Heart right ventricle (tissue), 16 donors: ENCODE results near the gene NPY. TPM values are rescaled to one million over a fixed set of nuclear protein-coding genes. Genes with fewer than 3 reads are reported as not detected.

ENCODE experiments used
- ATAC-seq, 8 donors: fragments of 200-7000 bp; cut with Tn5 transposase; one replicate each; pipeline ENCODE4 v1.9.1; 2020; ENCODE audit warnings: mild to moderate bottlenecking in 8 of 8, moderate library complexity in 8 of 8, moderate number of reproducible peaks in 1 of 8
- DNase-seq, 2 donors: peaks; one replicate each; pipeline ENCODE4 v3.0.0-alpha.2; 2020
- H3K27ac ChIP-seq, 10 donors: fragments of 200-600 bp; sonication (generic) in 2 of 10; one replicate each; pipeline versions ENCODE4 v1.5.0 to v1.8.0; 2020 to 2022; ENCODE audit warnings: mild to moderate bottlenecking in 3 of 10
- H3K27me3 ChIP-seq, 7 donors: fragments of 200-600 bp; one replicate each; pipeline ENCODE4 v1.8.0; 2021 to 2022; ENCODE audit warnings: mild to moderate bottlenecking in 2 of 7
- H3K36me3 ChIP-seq, 9 donors: fragments of 200-600 bp; sonication (generic) in 1 of 9; one replicate each; pipeline versions ENCODE4 v1.5.0 to v1.8.0; 2020 to 2022; ENCODE audit warnings: mild to moderate bottlenecking in 2 of 9
- H3K4me1 ChIP-seq, 9 donors: fragments of 200-600 bp; sonication (generic) in 1 of 9; one replicate each; pipeline versions ENCODE4 v1.5.0 to v1.8.0; 2020 to 2022; ENCODE audit warnings: mild to moderate bottlenecking in 4 of 9
- H3K4me3 ChIP-seq, 10 donors: fragments of 200-600 bp; sonication (generic) in 2 of 10; one replicate each; pipeline versions ENCODE4 v1.5.0 to v1.8.0; 2020 to 2022; ENCODE audit warnings: mild to moderate bottlenecking in 7 of 10, moderate library complexity in 2 of 10
- H3K9me3 ChIP-seq, 11 donors: fragments of 200-600 bp in 10 of 11; sonication (generic) in 2 of 11; one replicate each; pipeline versions ENCODE4 v1.5.0 to v1.8.0; 2013 to 2022; ENCODE audit warnings: mild to moderate bottlenecking in 2 of 11, control low read depth in 1 of 11, moderate library complexity in 1 of 11
- WGBS, 2 donors: extraction: QIAGEN DNeasy Blood & Tissue Kit; methylation state at CpG; one replicate each; pipeline ENCODE4 v1.1.7; 2013; ENCODE audit warnings: inconsistent platforms in 1 of 2; 5-methylcytosine and 5-hydroxymethylcytosine counted together
- intact Hi-C, 10 donors: fragments of 100-400 bp; cut with DNase I; formaldehyde crosslinking; loops; one replicate each; pipeline versions ENCODE4 v1.11.1 to v1.14.2; 2022
- polyA plus RNA-seq, 2 donors: library from polyadenylated mRNA; stranded (reverse); fragments of 200-250 nt; gene quantifications; one replicate each; pipeline ENCODE4 v1.2.3, GENCODE V29; 2013
- total RNA-seq, 10 donors: library from RNA; stranded (reverse); fragmentation: NEBNext Ultra II Directional in 3 of 10; extraction: Animal tissue kit (Norgen Biotek cat#: 25700) in 3 of 10; gene quantifications; one replicate each; pipeline versions ENCODE4 v1.2.1 to v1.2.4, GENCODE V29; 2021 to 2023
- TF ChIP-seq, protein P1 (sequence below), 9 donors: fragments of 200-600 bp; sonication (generic) in 2 of 9; IDR thresholded peaks; one replicate each; pipeline versions ENCODE4 v1.5.0 to v1.8.0; 2021 to 2022; ENCODE audit warnings: antibody characterized with exemption in 9 of 9, mild to moderate bottlenecking in 5 of 9, moderate library complexity in 1 of 9
- donor health status: Arrhythmogenic right ventricular cardiomyopathy.
- donor health status: ischemic (EF 13 %, LVEDD 7.1; RV severe dilation, severe dysfunction).
- donor health status: healthy with polysubstance abuse.
- donor health status: DM: no; HTN: yes; CAD: no.
- donor health status: DM: no; HTN: no; CAD: no.
- donor health status: ischemic (EF 25% LVEDD 6.9; RV normal size, moderate dysfunction).
- donor health status: ischemic (EF 25% LVEDD 5.7; RV mildly dilated, moderate dysfunction).
- donor health status: healthy.
- donor health status: DM: yes; HTN: yes; CAD: no.
- donor health status: Ischemic cardiomyopathy.
- donor health status: ischemic (EF 35%, LVEDD 5.7; RV mildly dilated, moderate dysfunction).
- donor health status: nonischemic (EF 11% LVEDD 7.7; RV severe dilation, severe dysfunction).
- donor health status: DM: yes; HTN: yes; CAD: no.
- donor health status: PGD.
- donor health status: ischemic (EF 29% LVEDD 5.4; RV normal size, mild dysfunction).
- donor health status: nonischemic (EF 23%, LVEDD 6.1; RV moderate dilation, normal function).

NPY gene
- total and polyA plus RNA-seq, 12 donors, result 0.13 TPM; not detected in 11

DNA sequence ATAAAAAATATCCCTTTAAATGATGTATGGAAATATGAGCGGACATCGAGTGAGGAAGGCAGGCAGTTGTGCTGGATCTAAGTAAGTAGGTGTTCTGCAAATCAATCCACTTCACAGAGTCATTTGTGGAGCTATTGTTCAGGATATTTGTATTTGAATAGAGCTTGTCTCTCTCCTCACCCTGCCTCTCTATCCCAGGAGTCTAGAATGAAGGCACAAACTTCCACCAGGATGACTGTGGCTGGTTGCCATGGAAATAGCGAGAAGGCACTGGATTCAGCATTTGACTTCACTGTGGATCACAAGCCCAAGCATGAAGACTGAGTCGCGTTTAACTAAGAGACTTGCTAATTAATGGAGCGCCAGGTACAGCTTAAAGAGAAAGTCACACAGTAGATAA, 53.2 kb downstream of the NPY start:
- DNase-seq (no peak), ATAC-seq (no peak)
- Histone ChIP-seq H3K9me3 (peaks cover 0 to 3% (median 0%) of the 10 kb centered on the region in 11 donors), H3K4me1 (no peaks in the 10 kb centered on the region), H3K27me3 (peaks cover 0 to 12% (median 0%) of the 10 kb centered on the region in 7 donors), H3K36me3 (no peaks in the 10 kb centered on the region), H3K27ac (no peak overlapping the region), H3K4me3 (no peak overlapping the region)
- intact Hi-C loops, result no loop called here
- TF ChIP-seq, protein P1, sequence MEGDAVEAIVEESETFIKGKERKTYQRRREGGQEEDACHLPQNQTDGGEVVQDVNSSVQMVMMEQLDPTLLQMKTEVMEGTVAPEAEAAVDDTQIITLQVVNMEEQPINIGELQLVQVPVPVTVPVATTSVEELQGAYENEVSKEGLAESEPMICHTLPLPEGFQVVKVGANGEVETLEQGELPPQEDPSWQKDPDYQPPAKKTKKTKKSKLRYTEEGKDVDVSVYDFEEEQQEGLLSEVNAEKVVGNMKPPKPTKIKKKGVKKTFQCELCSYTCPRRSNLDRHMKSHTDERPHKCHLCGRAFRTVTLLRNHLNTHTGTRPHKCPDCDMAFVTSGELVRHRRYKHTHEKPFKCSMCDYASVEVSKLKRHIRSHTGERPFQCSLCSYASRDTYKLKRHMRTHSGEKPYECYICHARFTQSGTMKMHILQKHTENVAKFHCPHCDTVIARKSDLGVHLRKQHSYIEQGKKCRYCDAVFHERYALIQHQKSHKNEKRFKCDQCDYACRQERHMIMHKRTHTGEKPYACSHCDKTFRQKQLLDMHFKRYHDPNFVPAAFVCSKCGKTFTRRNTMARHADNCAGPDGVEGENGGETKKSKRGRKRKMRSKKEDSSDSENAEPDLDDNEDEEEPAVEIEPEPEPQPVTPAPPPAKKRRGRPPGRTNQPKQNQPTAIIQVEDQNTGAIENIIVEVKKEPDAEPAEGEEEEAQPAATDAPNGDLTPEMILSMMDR (IDR thresholded peaks at IDR 0.05), result no peak
- 30 to 34% methylated on average over 6 of the region's 6 CpGs for WGBS, 2 donors

DNA sequence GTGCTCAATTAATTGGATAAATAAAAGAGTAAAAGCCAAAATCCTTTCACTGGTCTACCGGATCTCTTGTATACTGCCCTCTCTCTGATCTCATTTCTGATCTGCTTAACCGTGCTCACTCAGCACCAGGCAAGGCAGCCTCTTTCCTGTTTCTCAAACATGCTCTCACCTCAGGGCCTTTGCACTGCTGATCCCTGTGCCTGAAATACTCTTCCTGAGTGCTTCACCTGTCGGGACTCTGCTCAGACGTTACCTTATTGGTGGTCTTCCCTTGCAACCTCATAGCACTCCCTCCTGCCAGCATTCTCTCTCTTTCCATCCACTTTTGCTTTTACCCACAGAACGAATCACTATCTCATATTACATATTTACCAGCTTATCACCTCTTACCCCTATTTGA, 55.6 kb downstream of the NPY start:
- H3K4me1 ChIP-seq, result no peaks in the 10 kb centered on the region
- TF ChIP-seq, protein P1 (IDR thresholded peaks at IDR 0.05), result no peak
- no peak overlapping the region for H3K27ac ChIP-seq
- DNase-seq (no peak), ATAC-seq (no peak)
- no peaks in the 10 kb centered on the region for H3K36me3 ChIP-seq
- H3K9me3 ChIP-seq, result no peaks in the 10 kb centered on the region
- intact Hi-C loops, result no loop called here
- WGBS, 2 donors, result 74 to 79% methylated on average over 5 of the region's 5 CpGs
- H3K27me3 ChIP-seq, result peaks cover 0 to 12% (median 0%) of the 10 kb centered on the region in 7 donors
- no peak overlapping the region for H3K4me3 ChIP-seq

DNA sequence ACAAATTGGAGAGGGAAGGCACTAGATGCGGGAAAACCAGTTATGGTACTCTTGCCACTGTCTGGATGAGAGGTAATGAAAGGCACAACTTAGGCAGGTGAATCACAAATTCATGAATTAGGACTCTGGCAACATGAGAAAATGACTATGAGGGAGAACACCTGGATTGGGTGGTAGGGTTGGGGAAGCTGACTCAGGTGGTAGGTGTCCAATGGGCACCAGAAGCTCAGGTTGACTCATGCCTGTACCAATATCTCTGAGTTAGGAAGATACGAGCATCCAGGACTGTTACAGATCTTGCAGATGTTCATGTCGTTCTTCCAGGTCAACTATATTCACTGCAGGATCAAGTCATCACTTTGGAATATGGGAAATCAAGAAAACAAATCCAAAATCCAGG, 56.7 kb downstream of the NPY start:
- TF ChIP-seq, protein P1 (IDR thresholded peaks at IDR 0.05), result no peak
- Histone ChIP-seq H3K36me3 (no peaks in the 10 kb centered on the region), H3K4me3 (no peak overlapping the region), H3K27me3 (peaks cover 0 to 12% (median 0%) of the 10 kb centered on the region in 7 donors), H3K9me3 (no peaks in the 10 kb centered on the region), H3K4me1 (no peaks in the 10 kb centered on the region), H3K27ac (no peak overlapping the region)
- ATAC-seq (no peak), DNase-seq (no peak)
- whole genome bisulfite sequencing, 2 donors, result 74 to 82% methylated on average over 3 of the region's 3 CpGs
- intact Hi-C loops, result no loop called here
